Left kidney (tissue), 2 donors: ENCODE measurements around the gene PRR5. TPM values are rescaled to one million over a fixed set of nuclear protein-coding genes. Genes with fewer than 3 reads are reported as not detected.

Experiments used
- DNase-seq: peaks from one replicate; pipeline ENCODE4 v3.0.0-alpha.2; 2013
- polyA plus RNA-seq: library from polyadenylated mRNA; unstranded; fragments of 120-200 nt; gene quantifications from one replicate; pipeline ENCODE4 v1.2.1, GENCODE V29; 2013; ENCODE audit not compliant: insufficient read length

The PRR5 gene
- polyA plus RNA-seq, 1 donor = 24.5 TPM

GRCh38 chr22:44691796-44692661 lies 10.0 kb upstream of the PRR5 start:
- no peak for DNase-seq

- no peak for DNase-seq
These were observed 9.4 kb upstream of the PRR5 start for GRCh38 chr22:44692662-44693007.

- DNase-seq = no peak
These were observed 8.9 kb upstream of the PRR5 start for GRCh38 chr22:44693145-44693544.

- no peak for DNase-seq
These were observed 8.2 kb upstream of the PRR5 start for GRCh38 chr22:44693756-44694155.

GRCh38 chr22:44697423-44698141 lies 4.4 kb upstream of the PRR5 start:
- DNase-seq = no peak

- peak; percentile 61 for DNase-seq
These were observed 3.2 kb upstream of the PRR5 start for GRCh38 chr22:44698531-44699421.

- DNase-seq = no peak
These were observed 1.5 kb upstream of the PRR5 start for GRCh38 chr22:44700456-44700855.

- DNase-seq = no peak
These were observed 715 bp upstream of the PRR5 start for GRCh38 chr22:44701187-44701790.

GRCh38 chr22:44702479-44703198 lies 635 bp downstream of the PRR5 start:
- peak; percentile 61 for DNase-seq

GRCh38 chr22:44703255-44703870 lies 1.4 kb downstream of the PRR5 start:
- DNase-seq = no peak

- no peak for DNase-seq
These were observed 2.4 kb downstream of the PRR5 start for GRCh38 chr22:44704159-44705021.

- no peak for DNase-seq
These were observed 3.0 kb downstream of the PRR5 start for GRCh38 chr22:44705022-44705297.

GRCh38 chr22:44706488-44706887 lies 4.5 kb downstream of the PRR5 start:
- DNase-seq = no peak

GRCh38 chr22:44707178-44707577 lies 5.2 kb downstream of the PRR5 start:
- DNase-seq = no peak

GRCh38 chr22:44707752-44708151 lies 5.7 kb downstream of the PRR5 start:
- DNase-seq = no peak

GRCh38 chr22:44709881-44710392 lies 7.9 kb downstream of the PRR5 start:
- DNase-seq = no peak

- DNase-seq = no peak
These were observed 8.7 kb downstream of the PRR5 start for GRCh38 chr22:44710474-44711240.

GRCh38 chr22:44711241-44711560 lies 9.2 kb downstream of the PRR5 start:
- no peak for DNase-seq
